Fibroblast of lung (primary cell): Measurements from ENCODE around the gene KNTC1. TPM values are rescaled to one million over a fixed set of nuclear protein-coding genes. Genes with fewer than 3 reads are reported as not detected.
"Not testable (repeated sequence)": the region's sequence is repeated elsewhere in the genome, so short reads cannot be mapped to it uniquely, and the experiment has no call there.

Experiments used
- DNase-seq, 2 donors: peaks; one replicate each; pipeline versions ENCODE4 v3.0.0 to v3.0.0-alpha.2; 2010; ENCODE audit warnings: low read depth in 2 of 2
- H2AFZ ChIP-seq: 2 replicates; pipeline ENCODE4 v1.5.1; 2012; ENCODE audit warnings: low read length, control low read depth, inconsistent platforms
- H3K27ac ChIP-seq: 2 replicates; pipeline ENCODE4 v1.5.1; 2011; ENCODE audit warnings: low read length, control low read depth; ENCODE audit not compliant: insufficient read depth
- H3K27me3 ChIP-seq: 2 replicates; pipeline ENCODE4 v1.5.1; 2011; ENCODE audit warnings: mild to moderate bottlenecking, low read length; ENCODE audit not compliant: control insufficient read depth, insufficient read depth
- H3K36me3 ChIP-seq: 2 replicates; pipeline ENCODE4 v1.5.1; 2011; ENCODE audit warnings: low read length; ENCODE audit not compliant: control insufficient read depth, insufficient read depth
- H3K4me1 ChIP-seq: 2 replicates; pipeline ENCODE4 v1.5.1; 2011; ENCODE audit warnings: low read length; ENCODE audit not compliant: control insufficient read depth, insufficient read depth; ENCODE audit errors: extremely low read depth
- H3K4me2 ChIP-seq: 2 replicates; pipeline ENCODE4 v1.5.1; 2011; ENCODE audit warnings: low read length, control low read depth; ENCODE audit not compliant: insufficient read depth; ENCODE audit errors: extremely low read depth
- H3K4me3 ChIP-seq, 4 experiments: fragments of 200-600 bp in 1 of 4; sonication (generic) in 1 of 4; replicated peaks in 1 of 4; 2 replicates each; pipeline ENCODE4 v1.5.1; 2011 to 2016; ENCODE audit warnings: low read length in 4 of 4, low read depth in 3 of 4, mild to moderate bottlenecking in 3 of 4, control low read depth in 2 of 4, inconsistent platforms in 1 of 4, mixed read lengths in 1 of 4; ENCODE audit not compliant: insufficient read depth in 1 of 4; ENCODE audit errors: control extremely low read depth in 1 of 4
- H3K79me2 ChIP-seq: 2 replicates; pipeline ENCODE4 v1.5.1; 2012; ENCODE audit warnings: mild to moderate bottlenecking, low read length, inconsistent platforms; ENCODE audit not compliant: control insufficient read depth, insufficient read depth
- H3K9ac ChIP-seq: 2 replicates; pipeline ENCODE4 v1.5.1; 2011; ENCODE audit warnings: mild to moderate bottlenecking, low read length, control low read depth; ENCODE audit not compliant: insufficient read depth
- H3K9me3 ChIP-seq: 2 replicates; pipeline ENCODE4 v1.5.1; 2012; ENCODE audit warnings: low read depth, low read length; ENCODE audit not compliant: control insufficient read depth, insufficient read depth
- H4K20me1 ChIP-seq: 2 replicates; pipeline ENCODE4 v1.5.1; 2011; ENCODE audit warnings: low read length; ENCODE audit not compliant: control insufficient read depth, insufficient read depth; ENCODE audit errors: extremely low read depth
- EZH2 ChIP-seq: IDR thresholded peaks from 2 replicates; pipeline ENCODE4 v1.5.1; 2012; ENCODE audit warnings: low read length, control low read depth, mild to moderate bottlenecking; ENCODE audit errors: missing control alignments
- polyA plus RNA-seq, 2 donors: library from polyadenylated mRNA; depleted of rRNA in 1 of 2; stranded (reverse) in 1 of 2; unstranded in 1 of 2; fragments of >200 nt; gene quantifications; 2 replicates each; pipeline ENCODE4 v1.2.1, GENCODE V29; 2011 to 2012; ENCODE audit warnings: missing spikeins in 1 of 2
- total RNA-seq: library from RNA; depleted of rRNA; stranded (reverse); fragments of >200 nt; gene quantifications from 2 replicates; pipeline ENCODE4 v1.2.1, GENCODE V29; 2014
- TF ChIP-seq, protein P1 (sequence below), 2 donors: IDR thresholded peaks in 1 of 2; conservative IDR thresholded peaks in 1 of 2; 1 replicate in 1 of 2; 2 replicates in 1 of 2; pipeline ENCODE4 v1.5.1; 2011 to 2012; ENCODE audit warnings: low read length in 2 of 2, control low read depth in 1 of 2, inconsistent platforms in 1 of 2, low read depth in 1 of 2, mild to moderate bottlenecking in 1 of 2

KNTC1 gene
- total and polyA plus RNA-seq, 2 donors (not counting 1 experiment from before 2014, with no cell fraction given): 11.0 to 14.4 TPM

DNA sequence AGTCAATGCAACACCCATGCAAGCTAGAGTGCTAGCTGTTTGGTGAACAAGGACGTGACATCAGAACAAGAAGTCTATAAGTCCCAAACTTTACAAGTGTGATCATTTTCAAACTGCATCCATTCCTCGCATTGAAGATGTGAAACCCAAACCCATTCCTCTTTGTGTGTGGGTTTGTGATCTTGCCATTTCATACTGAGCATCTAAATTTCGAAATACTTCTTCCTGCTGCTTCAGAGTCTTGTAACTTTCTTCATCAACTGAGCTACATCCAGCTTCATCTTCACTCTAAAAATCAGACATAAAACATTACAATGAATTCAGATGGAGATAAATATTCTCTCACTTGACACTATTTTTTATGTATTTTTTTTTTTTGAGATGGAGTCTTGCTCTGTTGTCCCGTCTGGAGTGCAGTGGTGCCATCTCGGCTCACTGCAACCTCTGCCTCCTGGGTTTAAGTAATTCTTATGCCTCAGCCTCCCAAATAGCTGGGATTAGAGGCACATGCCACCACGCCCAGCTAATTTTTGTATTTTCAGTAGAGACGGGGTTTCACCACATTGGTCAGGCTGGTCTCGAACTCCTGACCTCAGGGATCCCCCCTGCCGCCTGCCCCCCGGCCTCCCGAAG lies 21.5 kb upstream of the KNTC1 start:
- Histone ChIP-seq H3K27ac (no peak overlapping the region), H3K79me2 (peaks cover 9% of the 10 kb centered on the region), H3K36me3 (peaks cover 15% of the 10 kb centered on the region), H3K9ac (no peak overlapping the region), H3K9me3 (no peaks in the 10 kb centered on the region), H3K4me3 (no peak overlapping the region), H3K27me3 (no peaks in the 10 kb centered on the region), H3K4me1 (no peaks in the 10 kb centered on the region), H4K20me1 (peaks cover 1% of the 10 kb centered on the region), H2AFZ (no peak overlapping the region), H3K4me2 (no peak overlapping the region)
- DNase-seq: no peak
- TF ChIP-seq EZH2: no peak
- TF ChIP-seq, protein P1, sequence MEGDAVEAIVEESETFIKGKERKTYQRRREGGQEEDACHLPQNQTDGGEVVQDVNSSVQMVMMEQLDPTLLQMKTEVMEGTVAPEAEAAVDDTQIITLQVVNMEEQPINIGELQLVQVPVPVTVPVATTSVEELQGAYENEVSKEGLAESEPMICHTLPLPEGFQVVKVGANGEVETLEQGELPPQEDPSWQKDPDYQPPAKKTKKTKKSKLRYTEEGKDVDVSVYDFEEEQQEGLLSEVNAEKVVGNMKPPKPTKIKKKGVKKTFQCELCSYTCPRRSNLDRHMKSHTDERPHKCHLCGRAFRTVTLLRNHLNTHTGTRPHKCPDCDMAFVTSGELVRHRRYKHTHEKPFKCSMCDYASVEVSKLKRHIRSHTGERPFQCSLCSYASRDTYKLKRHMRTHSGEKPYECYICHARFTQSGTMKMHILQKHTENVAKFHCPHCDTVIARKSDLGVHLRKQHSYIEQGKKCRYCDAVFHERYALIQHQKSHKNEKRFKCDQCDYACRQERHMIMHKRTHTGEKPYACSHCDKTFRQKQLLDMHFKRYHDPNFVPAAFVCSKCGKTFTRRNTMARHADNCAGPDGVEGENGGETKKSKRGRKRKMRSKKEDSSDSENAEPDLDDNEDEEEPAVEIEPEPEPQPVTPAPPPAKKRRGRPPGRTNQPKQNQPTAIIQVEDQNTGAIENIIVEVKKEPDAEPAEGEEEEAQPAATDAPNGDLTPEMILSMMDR (conservative IDR thresholded peaks at IDR 0.05 in 1 of 2, IDR thresholded peaks at IDR 0.05 in 1 of 2; ENCODE audit: low read depth in 1 of 2, low read length in 2 of 2): no peak

DNA sequence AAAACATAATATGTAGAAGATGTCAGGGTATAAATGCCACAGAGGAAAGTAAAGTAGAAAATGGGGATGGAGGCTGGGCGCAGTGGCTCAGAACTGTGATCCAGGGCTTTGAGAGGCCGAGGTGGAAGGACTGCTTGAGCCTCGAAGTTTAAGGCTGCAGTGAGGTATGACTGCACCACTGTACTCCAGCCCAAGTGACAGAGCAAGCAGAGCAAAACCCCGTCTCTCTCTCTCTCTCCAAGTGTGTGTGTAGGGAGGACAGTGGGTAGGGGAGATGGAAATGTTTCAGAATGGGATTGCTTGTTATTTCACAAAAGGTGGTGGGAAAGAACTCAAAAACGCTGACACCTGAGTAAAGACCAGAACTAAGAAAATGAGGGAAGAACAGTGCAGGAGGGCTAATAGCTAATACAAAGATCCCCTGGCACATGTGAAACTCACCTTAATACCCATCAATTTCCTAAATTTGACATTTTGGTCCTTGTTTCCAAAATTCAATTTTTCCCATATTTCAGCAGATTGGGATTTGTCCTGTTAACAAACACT lies 20.6 kb upstream of the KNTC1 start:
- no peaks in the 10 kb centered on the region for H3K4me1 ChIP-seq
- H4K20me1 ChIP-seq: peaks cover 1% of the 10 kb centered on the region
- H3K9me3 ChIP-seq: no peaks in the 10 kb centered on the region
- H3K27me3 ChIP-seq: no peaks in the 10 kb centered on the region
- H2AFZ ChIP-seq: no peak overlapping the region
- no peak overlapping the region for H3K9ac ChIP-seq
- no peak overlapping the region for H3K4me3 ChIP-seq
- H3K79me2 ChIP-seq: peaks cover 11% of the 10 kb centered on the region
- H3K4me2 ChIP-seq: no peak overlapping the region
- TF ChIP-seq EZH2: no peak
- TF ChIP-seq, protein P1 (conservative IDR thresholded peaks at IDR 0.05 in 1 of 2, IDR thresholded peaks at IDR 0.05 in 1 of 2; ENCODE audit: low read depth in 1 of 2, low read length in 2 of 2): no peak
- H3K36me3 ChIP-seq: peaks cover 18% of the 10 kb centered on the region
- no peak for DNase-seq
- H3K27ac ChIP-seq: no peak overlapping the region

DNA sequence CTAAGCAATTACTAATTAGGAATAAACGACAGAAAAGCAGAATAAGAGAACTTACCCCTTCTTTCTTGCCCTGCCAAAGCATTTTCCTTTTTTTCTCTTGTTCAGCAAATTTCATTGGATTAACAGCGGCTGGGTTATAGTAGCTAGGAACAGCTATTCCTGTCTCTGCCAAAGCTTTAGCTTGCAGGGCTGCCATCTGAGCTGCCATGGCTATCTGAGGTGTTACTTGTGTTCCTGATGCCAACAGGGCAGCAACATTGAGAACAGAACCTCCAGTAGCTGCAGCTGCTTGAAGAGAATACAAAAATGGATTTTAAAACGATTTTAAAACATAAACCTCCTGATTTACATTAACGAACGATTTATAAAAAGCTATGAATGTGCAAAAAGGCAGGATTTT lies 18.9 kb upstream of the KNTC1 start:
- no peak overlapping the region for H3K4me3 ChIP-seq
- no peaks in the 10 kb centered on the region for H3K27me3 ChIP-seq
- no peak overlapping the region for H3K9ac ChIP-seq
- H3K27ac ChIP-seq: no peak overlapping the region
- TF ChIP-seq, protein P1 (conservative IDR thresholded peaks at IDR 0.05 in 1 of 2, IDR thresholded peaks at IDR 0.05 in 1 of 2; ENCODE audit: low read depth in 1 of 2, low read length in 2 of 2): no peak
- no peak for TF ChIP-seq EZH2
- no peak overlapping the region for H3K4me2 ChIP-seq
- no peak for DNase-seq
- no peaks in the 10 kb centered on the region for H3K9me3 ChIP-seq
- H2AFZ ChIP-seq: no peak overlapping the region
- H3K36me3 ChIP-seq: peaks cover 18% of the 10 kb centered on the region
- H3K4me1 ChIP-seq: no peaks in the 10 kb centered on the region
- peaks cover 1% of the 10 kb centered on the region for H4K20me1 ChIP-seq
- peaks cover 17% of the 10 kb centered on the region for H3K79me2 ChIP-seq

- H3K9ac ChIP-seq, H3K4me3 ChIP-seq, DNase-seq, H3K4me2 ChIP-seq, H3K4me1 ChIP-seq, H4K20me1 ChIP-seq, H3K9me3 ChIP-seq, H3K27me3 ChIP-seq, H3K27ac ChIP-seq, H2AFZ ChIP-seq: not testable (repeated sequence)
- peaks cover 27% of the 10 kb centered on the region for H3K36me3 ChIP-seq
- peaks cover 49% of the 10 kb centered on the region for H3K79me2 ChIP-seq
These were observed 14.0 kb upstream of the KNTC1 start for GRCh38 chr12:122513028-122513427.
